Neural progenitor cell (in vitro differentiated cells): Measurements from ENCODE around the gene DLG2. TPM values are rescaled to one million over a fixed set of nuclear protein-coding genes. Genes with fewer than 3 reads are reported as not detected.

Experiments
- DNase-seq: peaks from one replicate; pipeline ENCODE4 v3.0.0-alpha.2; 2016; ENCODE audit warnings: low spot score
- H2AFZ ChIP-seq: fragments of 200-600 bp; sonication (generic); replicated peaks from 2 replicates; pipeline ENCODE4 v1.6.1; 2016; ENCODE audit warnings: antibody characterized with exemption
- H3F3A ChIP-seq: fragments of 200-600 bp; sonication (generic); 2 replicates; pipeline ENCODE4 v1.6.1; 2016; ENCODE audit warnings: antibody characterized with exemption, low read depth
- H3K27ac ChIP-seq: fragments of 200-600 bp; sonication (generic); 2 replicates; pipeline ENCODE4 v1.5.1; 2016; ENCODE audit warnings: mild to moderate bottlenecking
- H3K27me3 ChIP-seq: fragments of 200-600 bp; sonication (generic); 2 replicates; pipeline ENCODE4 v1.6.1; 2016; ENCODE audit warnings: mild to moderate bottlenecking, moderate library complexity
- H3K36me3 ChIP-seq: fragments of 200-600 bp; sonication (generic); 2 replicates; pipeline ENCODE4 v1.5.1; 2016
- H3K4me1 ChIP-seq: fragments of 200-600 bp; sonication (generic); 2 replicates; pipeline ENCODE4 v1.6.1; 2016; ENCODE audit warnings: mixed run types
- H3K4me2 ChIP-seq: fragments of 200-600 bp; sonication (generic); 2 replicates; pipeline ENCODE4 v1.6.1; 2016
- H3K4me3 ChIP-seq: fragments of 200-600 bp; sonication (generic); 2 replicates; pipeline ENCODE4 v1.5.1; 2016
- H3K79me2 ChIP-seq: fragments of 200-600 bp; sonication (generic); 2 replicates; pipeline ENCODE4 v1.6.1; 2016; ENCODE audit warnings: low read depth
- H3K9ac ChIP-seq: fragments of 200-600 bp; sonication (generic); 2 replicates; pipeline ENCODE4 v1.6.1; 2016
- H3K9me3 ChIP-seq: fragments of 200-600 bp; sonication (generic); 2 replicates; pipeline ENCODE4 v1.5.1; 2016; ENCODE audit warnings: low read depth
- H4K20me1 ChIP-seq: fragments of 200-600 bp; sonication (generic); 2 replicates; pipeline ENCODE4 v1.6.1; 2016; ENCODE audit warnings: low read depth
- H3K27ac Mint-ChIP-seq: 3 replicates; pipeline ENCODE4 v1.8.0; 2021; ENCODE audit warnings: mixed read lengths
- H3K27me3 Mint-ChIP-seq: 2 replicates; pipeline ENCODE4 v1.8.0; 2022; ENCODE audit warnings: low read depth, mild to moderate bottlenecking, inconsistent platforms, moderate library complexity, mixed read lengths; ENCODE audit not compliant: insufficient read depth
- H3K36me3 Mint-ChIP-seq: 3 replicates; pipeline ENCODE4 v1.8.0; 2021; ENCODE audit warnings: mixed read lengths
- H3K4me1 Mint-ChIP-seq: 3 replicates; pipeline ENCODE4 v1.8.0; 2021; ENCODE audit warnings: mixed read lengths
- H3K4me3 Mint-ChIP-seq: 3 replicates; pipeline ENCODE4 v1.8.0; 2021; ENCODE audit warnings: mild to moderate bottlenecking, moderate library complexity, mixed read lengths
- H3K9me3 Mint-ChIP-seq: 3 replicates; pipeline ENCODE4 v1.8.0; 2020; ENCODE audit warnings: mixed read lengths
- CTCF ChIP-seq: fragments of 200-600 bp; sonication (generic); IDR thresholded peaks from 2 replicates; pipeline ENCODE4 v1.5.1; 2017; ENCODE audit warnings: antibody characterized with exemption, mild to moderate bottlenecking
- EZH2 ChIP-seq: fragments of 200-600 bp; sonication (generic); IDR thresholded peaks from 2 replicates; pipeline ENCODE4 v1.6.1; 2017; ENCODE audit warnings: antibody characterized with exemption, mild to moderate bottlenecking, moderate library complexity
- EZH2phosphoT487 ChIP-seq: fragments of 200-600 bp; sonication (generic); IDR thresholded peaks from 2 replicates; pipeline ENCODE4 v1.6.1; 2017; ENCODE audit warnings: antibody characterized with exemption
- total RNA-seq: library from RNA; depleted of rRNA; stranded (reverse); fragments of >200 nt; gene quantifications from 2 replicates; pipeline ENCODE4 v1.2.3, GENCODE V29; 2015; ENCODE audit warnings: low replicate concordance

Gene DLG2
- total RNA-seq, 1 donor from 2014 or later, result 7.5 TPM

- no peaks in the 10 kb centered on the region for H3K27me3 Mint-ChIP-seq
- no peaks in the 10 kb centered on the region for H3K4me1 ChIP-seq
- H3K9me3 Mint-ChIP-seq, result no peaks in the 10 kb centered on the region
- H3K9me3 ChIP-seq, result no peaks in the 10 kb centered on the region
- H3K4me1 Mint-ChIP-seq, result peaks cover 13% of the 10 kb centered on the region
- H3K36me3 Mint-ChIP-seq, result no peaks in the 10 kb centered on the region
- H3K36me3 ChIP-seq, result no peaks in the 10 kb centered on the region
- H3K4me2 ChIP-seq, result peak overlapping the region; percentile 81
- peak overlapping the region; percentile 90 for H3K4me3 Mint-ChIP-seq
- H3K27me3 ChIP-seq, result peaks cover 28% of the 10 kb centered on the region
- H3F3A ChIP-seq, result peaks cover 17% of the 10 kb centered on the region
- no peak overlapping the region for H3K9ac ChIP-seq
- peak overlapping the region; percentile 25 for H3K27ac Mint-ChIP-seq
- TF ChIP-seq EZH2phosphoT487 (no peak), EZH2 (no peak), CTCF (no peak)
- H3K27ac ChIP-seq, result no peak overlapping the region
- no peaks in the 10 kb centered on the region for H3K79me2 ChIP-seq
- peak; percentile 53 for DNase-seq
- no peaks in the 10 kb centered on the region for H4K20me1 ChIP-seq
- peak overlapping the region; percentile 99 for H2AFZ ChIP-seq
- peak overlapping the region; percentile 75 for H3K4me3 ChIP-seq
Observed at GRCh38 chr11:84720706-84721402, 906.3 kb downstream of the DLG2 start.

GRCh38 chr11:84719935-84720577 is 907.1 kb downstream of the DLG2 start:
- Histone ChIP-seq H3K9me3 (no peaks in the 10 kb centered on the region), H3K4me1 (no peaks in the 10 kb centered on the region), H3K27me3 (peaks cover 28% of the 10 kb centered on the region), H3K4me2 (peak overlapping the region; percentile 81), H2AFZ (peak overlapping the region; percentile 99), H3K27ac (no peak overlapping the region), H3F3A (peaks cover 17% of the 10 kb centered on the region), H3K9ac (no peak overlapping the region), H3K36me3 (no peaks in the 10 kb centered on the region), H3K4me3 (peak overlapping the region; percentile 75), H3K79me2 (no peaks in the 10 kb centered on the region), H4K20me1 (no peaks in the 10 kb centered on the region)
- peak; percentile 70 for DNase-seq
- H3K4me3 Mint-ChIP-seq, result peak overlapping the region; percentile 90
- H3K9me3 Mint-ChIP-seq, result no peaks in the 10 kb centered on the region
- H3K27ac Mint-ChIP-seq, result no peak overlapping the region
- H3K36me3 Mint-ChIP-seq, result no peaks in the 10 kb centered on the region
- H3K27me3 Mint-ChIP-seq, result no peaks in the 10 kb centered on the region
- peaks cover 13% of the 10 kb centered on the region for H3K4me1 Mint-ChIP-seq
- TF ChIP-seq EZH2 (no peak), EZH2phosphoT487 (no peak), CTCF (no peak)

GRCh38 chr11:84714316-84714780 is 912.8 kb downstream of the DLG2 start:
- H3K27me3 ChIP-seq, result peaks cover 11% of the 10 kb centered on the region
- TF ChIP-seq EZH2, result no peak
- TF ChIP-seq CTCF, result peak; percentile 79
- no peak for TF ChIP-seq EZH2phosphoT487
- Mint-ChIP-seq H3K27ac (no peak overlapping the region), H3K9me3 (no peaks in the 10 kb centered on the region), H3K4me3 (no peak overlapping the region), H3K36me3 (no peaks in the 10 kb centered on the region), H3K4me1 (no peaks in the 10 kb centered on the region), H3K27me3 (no peaks in the 10 kb centered on the region)
- H3K4me1 ChIP-seq, result no peaks in the 10 kb centered on the region
- no peaks in the 10 kb centered on the region for H4K20me1 ChIP-seq
- no peak overlapping the region for H3K9ac ChIP-seq
- H3F3A ChIP-seq, result peaks cover 7% of the 10 kb centered on the region
- no peak overlapping the region for H2AFZ ChIP-seq
- H3K4me3 ChIP-seq, result no peak overlapping the region
- no peaks in the 10 kb centered on the region for H3K36me3 ChIP-seq
- H3K27ac ChIP-seq, result no peak overlapping the region
- DNase-seq, result peak; percentile 85
- no peak overlapping the region for H3K4me2 ChIP-seq
- no peaks in the 10 kb centered on the region for H3K79me2 ChIP-seq
- no peaks in the 10 kb centered on the region for H3K9me3 ChIP-seq
